ENCODE results near the gene CRK.
"Not testable (repeated sequence)": the region's sequence is repeated elsewhere in the genome, so short reads cannot be mapped to it uniquely, and the experiment has no call there.

The CRK gene

DNA sequence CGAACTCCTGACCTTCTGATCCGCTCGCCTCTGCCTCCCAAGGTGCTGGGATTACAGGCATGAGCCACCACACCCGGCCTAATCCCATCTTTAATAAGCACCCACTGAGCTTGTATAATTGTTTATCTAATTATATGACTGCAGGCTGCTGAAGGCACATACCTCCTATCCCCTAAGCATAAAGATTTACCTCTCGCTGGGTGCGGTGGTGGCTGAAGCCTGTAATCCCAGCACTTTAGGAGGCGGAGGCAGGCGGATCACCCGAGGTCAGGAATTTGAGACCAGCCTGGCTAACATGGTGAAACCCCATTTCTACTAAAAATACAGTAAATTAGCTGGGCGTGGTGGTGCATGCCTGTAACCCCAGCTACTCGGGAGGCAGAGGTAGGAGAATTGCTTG, 35.9 kb downstream of the CRK start:
- DNase-seq: no peak

DNA sequence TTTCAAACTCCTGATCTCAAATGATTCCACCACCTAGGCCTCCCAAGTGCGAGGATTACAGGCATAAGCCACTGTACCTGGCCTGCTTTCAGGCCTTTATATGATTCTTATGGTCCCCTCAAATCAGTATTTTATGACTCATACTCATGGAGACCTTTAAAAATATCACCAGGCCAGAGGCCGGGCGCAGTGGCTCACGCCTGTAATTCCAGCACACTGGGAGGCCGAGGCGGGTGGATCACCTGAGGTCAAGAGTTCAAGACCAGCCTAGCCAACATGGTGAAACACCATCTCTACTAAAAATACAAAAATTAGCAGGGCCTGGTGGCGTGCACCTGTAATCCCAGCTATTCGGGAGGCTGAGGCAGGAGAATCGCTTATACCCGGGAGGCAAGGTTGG, 37.6 kb downstream of the CRK start:
- not testable (repeated sequence) for DNase-seq

DNA sequence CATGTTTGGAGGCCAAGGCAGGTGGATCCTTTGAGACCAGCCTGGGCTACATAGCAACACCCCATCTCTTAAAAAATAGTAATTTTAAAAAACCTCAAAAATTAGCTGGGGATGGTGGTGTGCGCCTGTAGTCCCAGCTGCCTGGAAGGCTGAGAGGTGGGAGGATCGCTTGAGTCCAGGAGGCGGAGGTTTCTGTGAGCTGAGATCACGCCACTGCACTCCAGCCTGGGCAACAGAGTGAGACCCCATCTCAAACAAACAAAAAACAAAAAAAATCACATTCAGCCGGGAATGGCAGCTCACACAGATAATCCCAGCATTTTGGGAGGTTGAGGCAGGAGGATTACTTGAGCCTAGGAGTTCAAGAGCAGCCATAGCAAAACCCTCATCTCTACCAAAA, 39.6 kb downstream of the CRK start:
- DNase-seq: no peak

DNA sequence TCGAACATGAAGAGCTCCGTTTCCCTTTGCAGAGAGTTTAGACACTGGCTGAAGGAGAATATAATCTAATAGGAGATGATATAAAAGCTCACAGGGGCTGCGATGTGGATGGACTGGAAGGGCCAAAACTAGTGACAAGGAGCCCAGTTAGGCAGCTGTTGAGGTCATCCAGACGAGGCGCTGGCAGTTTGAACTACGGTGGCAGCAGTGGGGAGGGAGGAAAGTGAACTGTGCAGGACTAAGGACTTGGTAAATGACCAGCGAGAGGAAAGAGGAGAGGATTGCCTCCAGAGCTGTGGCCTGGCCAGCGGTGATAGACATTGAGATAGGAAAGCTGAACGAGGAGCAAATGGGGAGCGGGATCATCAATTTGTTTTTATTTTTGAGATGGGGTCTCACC, 41.4 kb downstream of the CRK start:
- DNase-seq: no peak

DNA sequence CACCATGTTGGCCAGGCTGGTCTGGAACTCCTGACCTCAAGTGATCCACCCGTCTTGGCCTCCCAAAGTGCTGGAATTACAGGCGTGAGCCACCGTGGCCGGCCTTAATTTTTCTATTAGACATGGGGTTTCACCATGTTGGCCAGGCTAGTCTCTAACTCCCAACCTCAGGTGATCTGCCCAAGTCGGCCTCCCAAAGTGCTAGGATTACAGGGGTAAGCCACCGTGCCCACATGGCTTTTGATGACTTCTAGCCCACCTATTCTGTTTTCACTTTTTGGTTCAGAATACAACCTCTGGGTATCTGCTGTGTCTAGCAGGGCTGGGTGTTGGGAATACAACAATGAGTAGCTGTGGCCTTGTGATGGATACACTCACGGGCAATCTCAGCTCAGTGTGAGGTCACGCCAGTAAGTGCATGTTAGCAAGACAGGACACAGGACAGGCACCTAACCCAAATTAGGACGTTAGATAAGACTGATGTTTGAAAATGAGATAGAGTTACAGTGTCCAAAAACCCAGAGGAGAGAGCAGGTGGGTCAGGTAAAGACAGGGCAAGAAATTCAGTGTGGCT, 41.9 kb downstream of the CRK start:
- DNase-seq: no peak

DNA sequence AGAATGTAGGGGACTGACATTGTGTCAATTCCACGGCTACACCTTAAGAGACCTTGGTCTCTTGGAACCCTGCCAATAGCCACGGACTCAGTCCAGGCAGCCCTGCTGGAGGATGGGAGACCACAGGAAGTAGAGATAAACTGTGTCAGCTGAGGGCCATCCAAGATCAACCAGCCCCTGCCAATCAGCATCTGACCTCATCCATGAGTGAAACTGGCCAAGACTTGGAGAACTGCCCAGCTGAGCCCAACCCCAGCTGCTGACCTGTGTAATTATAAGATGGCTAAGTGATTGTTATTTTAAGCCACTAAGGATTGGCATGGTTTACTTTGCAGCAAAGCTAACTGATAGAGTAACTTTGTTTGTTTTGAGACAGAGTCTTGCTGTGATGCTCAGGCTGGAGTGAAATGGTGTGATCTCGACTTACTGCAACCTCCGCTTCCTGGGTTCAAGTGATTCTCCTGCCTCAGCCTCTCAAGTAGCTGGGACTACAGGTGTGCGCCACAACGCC, 42.7 kb downstream of the CRK start:
- DNase-seq: peak; percentile 73

DNA sequence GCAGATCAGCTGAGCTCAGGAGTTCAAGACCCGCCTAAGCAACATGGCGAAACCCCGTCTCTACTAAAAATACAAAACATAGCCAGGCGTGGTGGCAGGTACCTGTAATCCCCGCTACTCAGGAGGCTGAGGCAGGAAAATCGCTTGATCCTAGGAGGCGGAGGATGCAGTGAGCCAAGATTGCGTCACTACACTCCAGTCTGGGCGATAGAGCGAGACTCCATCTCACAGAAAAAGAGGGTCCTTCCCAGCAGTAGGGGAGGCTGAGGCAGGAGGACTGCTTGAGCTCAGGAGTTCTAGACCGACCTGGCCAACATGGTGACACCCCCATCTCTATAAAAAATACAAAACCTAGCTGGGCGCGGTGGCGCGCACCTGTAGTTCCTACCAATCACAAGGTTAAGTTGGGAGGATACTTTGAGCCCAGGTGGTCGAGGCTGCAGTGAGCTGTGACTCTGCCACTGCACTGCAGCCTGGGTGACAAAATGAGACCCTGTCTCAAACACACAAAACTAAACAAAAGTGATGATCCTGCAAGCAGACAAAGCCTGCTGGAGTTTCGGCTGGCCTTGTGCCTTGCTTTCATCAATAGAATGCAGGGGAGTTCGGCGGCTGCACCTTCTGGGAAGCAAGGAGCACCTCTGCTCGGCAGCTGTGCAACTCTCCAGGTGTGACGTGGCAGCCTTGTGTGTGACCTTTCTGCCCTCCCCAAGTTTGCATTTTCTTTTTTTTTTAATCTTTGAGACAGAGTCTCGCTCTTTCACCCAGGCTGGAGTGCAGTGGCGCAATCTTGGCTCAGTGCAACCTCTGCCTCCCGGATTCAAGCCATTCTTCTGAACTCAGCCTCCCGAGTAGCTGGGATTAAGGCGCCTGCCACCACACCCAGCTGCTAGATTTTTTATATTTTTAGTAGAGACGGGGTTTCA, 43.6 kb downstream of the CRK start:
- no peak for DNase-seq

DNA sequence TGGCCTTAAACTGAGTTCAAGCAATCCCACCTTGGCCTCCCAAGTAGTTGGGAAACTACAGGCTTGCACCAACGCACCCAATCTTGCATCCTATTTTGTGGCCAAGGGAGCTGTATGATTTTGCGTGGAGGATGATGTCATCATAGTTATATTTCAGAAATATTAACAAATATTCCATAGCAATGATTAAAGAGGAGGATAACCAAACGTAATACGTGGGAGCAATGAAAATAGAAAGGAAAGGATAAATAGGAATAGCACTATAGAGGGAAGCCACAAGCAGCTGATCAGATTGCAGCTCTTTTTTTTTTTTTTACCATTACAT, 53.8 kb downstream of the CRK start:
- DNase-seq: no peak

DNA sequence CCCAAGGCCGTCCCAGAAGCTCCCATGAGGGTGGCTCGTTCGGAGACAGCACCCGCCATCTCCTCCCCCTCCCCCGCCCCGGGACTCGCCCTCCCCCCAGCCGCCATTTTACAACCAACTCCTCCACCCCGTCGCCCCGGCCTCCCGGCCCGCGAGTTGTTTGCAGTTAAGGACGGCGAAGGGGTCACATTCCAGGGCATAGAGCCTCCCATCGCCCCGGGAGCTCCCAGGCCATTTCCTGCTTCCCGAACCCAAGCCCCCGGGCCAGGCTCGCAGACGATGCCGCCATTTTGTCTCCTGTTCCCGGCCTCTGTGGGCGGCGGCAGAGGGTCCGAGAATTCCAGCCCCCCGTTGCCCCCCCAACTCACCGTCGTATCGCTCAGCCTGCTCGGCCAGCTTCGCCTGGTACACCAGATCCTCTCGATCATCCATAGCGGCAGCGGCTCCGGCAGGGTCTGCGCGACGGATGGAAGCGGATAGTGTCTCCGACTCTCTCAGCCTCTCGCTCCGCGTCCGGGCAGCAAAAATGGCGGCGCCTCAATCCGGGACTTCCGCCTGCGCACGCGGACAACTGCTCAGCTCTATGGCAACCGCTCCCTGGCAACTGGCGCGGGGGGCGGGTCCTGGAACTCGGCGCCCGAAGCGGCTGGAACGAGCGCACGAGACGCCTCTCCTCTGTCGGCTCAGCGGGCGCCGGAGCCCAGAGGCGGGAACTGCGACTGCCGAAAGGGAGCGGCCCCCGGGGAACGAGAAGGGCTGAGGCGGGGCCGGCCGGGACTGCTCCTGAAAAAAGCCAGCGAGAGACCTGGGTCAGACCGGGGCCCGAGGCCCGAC, 56.1 kb downstream of the CRK start, which contains the start of gene YWHAE:
Gene YWHAE (minus strand): TSS at position 544 of the 834 bp plus-strand sequence. CDS start 112 bp downstream, at position 432.
- DNase-seq: peak; percentile 96

DNA sequence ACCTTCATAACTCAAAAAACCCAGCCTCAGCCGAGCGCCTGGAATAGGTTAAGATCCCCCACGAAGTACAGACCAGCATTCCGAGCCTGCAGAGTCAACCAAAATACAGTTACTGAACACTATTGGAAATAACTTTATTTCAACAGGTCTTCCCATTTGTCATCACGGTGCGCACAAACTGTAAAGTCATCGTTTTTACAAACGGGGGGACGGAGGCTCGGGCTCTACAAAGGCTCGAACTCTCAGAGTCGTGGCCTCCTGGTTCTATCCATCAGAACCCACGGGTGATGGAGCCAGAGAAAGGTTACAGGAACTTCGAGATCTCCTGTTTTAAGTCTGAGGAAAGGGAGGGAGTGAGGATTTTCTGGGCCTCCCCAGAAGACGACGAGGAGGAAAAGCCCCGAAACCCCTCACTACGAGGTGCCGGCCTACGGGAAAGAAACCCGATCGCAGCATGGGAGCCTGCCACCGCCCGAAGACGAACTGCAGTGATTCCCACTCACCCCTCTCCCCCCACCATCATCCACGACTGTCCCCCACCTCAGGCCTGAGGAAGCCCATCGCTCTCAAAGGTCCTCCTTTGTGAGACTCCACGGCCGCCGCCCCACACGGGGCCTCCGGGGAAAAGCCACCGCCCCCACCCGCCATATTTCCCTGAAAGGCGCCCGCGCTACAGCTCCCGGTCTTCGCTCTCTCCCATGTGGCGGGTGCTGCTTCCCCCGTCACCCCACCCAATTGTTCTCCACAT, 56.9 kb downstream of the CRK start:
- peak; percentile 54 for DNase-seq

DNA sequence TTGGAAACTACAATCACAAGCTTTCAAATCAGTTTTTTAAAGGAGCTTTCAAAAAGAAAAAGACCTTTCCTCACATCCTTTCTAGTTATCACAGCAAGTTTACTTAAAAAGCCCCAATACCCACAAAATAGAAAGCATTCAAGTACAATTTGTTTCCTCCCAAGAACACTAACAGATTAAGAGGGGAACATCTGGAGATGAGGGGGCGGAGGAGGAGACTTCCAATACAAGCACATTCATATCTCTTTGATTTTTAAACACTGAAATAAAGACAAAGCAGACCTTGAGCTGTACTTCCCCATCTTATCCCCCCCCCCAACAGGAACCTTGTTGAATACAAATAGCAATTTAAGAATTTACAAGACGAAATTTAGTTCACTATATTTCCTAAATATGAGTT, 58.0 kb downstream of the CRK start:
- DNase-seq: peak; percentile 19

DNA sequence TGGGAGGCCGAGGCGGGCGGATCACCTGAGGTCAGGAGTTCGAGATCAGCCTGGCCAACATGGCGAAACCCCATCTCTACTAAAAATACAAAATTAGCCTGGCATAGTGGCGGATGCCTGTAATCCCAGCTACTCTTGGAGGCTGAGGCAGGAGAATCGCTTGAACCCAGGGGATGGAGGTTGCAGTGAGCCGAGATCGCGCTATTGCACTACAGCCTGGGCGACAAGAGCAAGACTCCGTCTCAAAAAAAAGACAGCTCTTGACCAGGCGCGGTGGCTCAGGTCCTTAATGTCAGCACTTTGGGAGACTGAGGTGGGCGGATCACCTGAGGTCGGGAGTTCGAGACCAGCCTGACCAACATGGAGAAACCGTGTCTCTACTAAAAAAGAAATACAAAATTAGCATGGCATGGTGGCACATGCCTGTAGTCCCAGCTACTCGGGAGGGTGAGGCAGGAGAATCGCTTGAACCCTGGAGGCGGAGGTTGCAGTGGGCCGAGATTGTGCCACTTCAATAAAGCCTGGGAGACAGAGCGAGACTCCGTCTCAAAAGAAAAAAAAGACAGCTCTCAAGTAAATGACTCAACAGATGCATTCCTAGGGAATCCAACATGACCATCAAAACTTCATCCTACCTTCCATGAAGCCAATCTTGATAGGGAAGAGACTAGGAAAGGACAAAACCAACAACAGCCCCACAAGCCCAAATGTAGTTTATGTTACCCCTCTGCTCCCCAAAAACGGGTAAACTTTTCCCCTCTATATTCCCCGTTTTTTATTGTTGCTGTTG, 60.0 kb downstream of the CRK start:
- DNase-seq: not testable (repeated sequence)

DNA sequence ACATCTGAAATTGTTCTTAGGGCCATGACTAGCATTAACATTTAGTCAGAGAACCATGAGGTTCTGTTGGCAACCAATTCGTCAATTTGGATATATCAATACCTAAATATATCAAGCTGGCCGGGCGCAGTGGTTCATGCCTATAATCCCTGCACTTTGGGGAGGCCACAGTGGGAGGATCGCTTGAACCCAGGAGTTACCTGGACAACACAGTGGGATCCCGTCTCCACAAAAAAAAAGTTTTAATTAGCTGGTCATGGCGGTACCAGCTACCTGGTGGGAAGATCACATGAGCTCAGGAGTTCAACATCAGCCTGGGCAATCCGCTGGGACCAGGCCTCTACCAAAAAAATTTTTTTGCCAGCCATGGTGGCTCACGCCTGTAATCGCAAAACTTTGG, 64.5 kb downstream of the CRK start:
- DNase-seq: no peak

DNA sequence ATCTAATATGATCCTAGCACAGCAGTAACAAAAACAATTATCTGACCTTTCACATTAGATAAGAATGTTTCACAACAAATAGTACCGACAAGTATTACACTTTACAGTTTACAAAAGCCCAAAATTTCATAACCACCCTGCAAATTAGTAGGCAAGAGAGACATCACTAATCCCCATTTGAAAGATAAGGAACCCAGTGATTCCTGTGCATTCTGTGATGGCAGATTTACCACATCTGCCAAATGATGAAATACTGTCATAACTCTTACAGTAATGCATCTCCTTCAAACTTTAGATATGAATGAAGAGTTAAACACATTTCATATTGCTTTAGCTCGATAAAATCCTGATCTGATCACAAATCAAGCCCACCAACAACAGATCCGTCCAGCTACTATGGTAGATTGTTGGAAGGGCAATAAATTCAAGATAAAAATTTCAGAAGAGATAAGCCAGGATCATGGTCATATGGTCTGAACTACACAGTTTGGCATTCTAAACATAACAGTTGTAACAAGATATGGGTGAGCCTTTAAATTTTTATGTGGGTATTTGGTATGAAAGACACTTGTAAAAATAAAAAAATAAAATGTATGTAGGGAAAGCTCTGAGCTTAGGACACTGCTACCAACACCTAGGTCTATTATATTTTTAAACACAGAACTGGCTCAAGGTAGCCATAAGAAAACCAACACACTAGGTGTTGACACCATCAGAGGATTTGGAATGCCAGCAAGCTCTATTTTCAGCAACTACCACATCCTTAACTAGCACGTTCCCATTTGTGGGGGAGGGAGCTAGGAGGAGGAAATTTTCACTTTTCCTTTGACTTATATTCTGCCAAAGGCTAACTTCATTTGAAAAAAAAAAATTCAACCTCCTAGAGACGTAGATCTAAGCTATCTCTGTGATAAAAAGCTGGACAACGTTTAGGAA, 65.3 kb downstream of the CRK start:
- DNase-seq: peak; percentile 71

DNA sequence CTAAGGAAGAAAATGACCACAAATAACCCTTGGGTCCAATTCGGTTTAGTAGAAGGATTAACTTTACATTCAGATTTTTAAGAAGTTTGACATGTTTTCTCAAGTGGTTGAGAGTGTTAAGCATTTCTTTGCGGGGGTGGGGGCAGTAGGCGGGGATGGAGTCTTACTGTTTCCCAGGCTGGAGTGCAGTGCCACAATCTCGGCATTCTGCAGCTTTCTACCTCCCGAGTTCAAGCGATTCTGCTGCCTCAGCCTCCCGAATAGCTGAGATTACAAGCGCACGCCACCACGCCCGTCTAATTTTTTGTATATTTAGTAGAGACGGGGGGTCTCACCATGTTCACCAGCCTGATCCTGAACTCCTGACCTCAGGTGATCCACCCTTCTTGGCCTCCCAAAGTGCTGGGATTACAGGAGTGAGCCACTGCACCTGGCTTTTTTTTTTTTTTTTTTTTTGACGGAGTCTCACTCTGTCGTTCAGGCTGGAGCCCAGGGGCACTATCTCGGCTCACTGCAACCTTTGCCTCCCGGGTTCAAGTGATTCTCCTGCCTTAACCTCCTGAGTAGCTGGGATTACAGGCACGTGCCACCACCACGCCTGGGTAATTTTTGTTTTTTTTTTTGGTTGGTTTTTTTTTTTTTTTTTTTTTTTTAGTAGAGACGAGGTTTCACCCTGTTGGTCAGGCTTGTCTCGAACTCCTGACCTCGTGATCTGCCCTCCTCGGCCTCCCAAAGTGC, 68.4 kb downstream of the CRK start:
- DNase-seq: not testable (repeated sequence)

DNA sequence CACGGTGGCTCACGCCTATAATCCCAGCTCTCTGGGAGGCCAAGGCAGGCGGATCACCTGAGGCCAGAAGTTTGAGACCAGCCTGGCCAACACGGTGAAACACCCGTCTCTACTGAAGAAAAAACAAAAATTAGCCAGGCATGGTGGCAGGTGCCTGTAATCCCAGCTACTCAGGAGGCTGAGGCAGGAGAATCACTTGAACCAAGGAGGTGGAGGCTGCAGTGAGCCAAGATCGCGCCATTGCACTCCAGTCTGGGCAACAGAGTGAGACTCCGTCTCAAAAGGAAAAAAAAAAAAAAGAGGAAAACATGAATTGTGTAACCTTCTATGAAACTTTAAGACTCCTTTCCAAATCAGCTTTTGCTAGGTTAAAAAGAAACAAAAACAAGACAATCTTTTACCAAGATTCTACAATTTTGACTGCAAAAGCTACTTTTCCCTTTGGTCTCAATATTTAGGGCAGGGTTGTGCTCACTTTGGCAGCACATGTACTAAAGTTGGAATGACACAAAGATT, 69.3 kb downstream of the CRK start:
- not testable (repeated sequence) for DNase-seq

DNA sequence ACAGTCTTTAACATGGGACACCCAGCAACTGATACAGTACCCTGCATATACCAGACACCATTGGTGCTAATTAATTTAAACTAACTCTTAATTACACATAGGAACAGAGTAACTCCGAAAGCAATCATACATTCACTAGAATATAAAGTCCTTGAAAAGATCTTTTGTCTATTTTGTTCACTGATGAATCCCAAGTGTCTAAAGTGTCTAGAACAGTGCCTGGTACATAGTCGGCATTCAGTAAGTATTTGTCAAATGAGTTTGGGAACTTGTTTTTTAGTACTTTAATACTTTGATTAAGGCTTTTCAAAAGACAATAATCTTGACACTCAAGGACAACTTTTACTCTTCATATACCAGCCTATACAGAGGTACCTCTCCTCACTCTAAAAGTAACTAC, 69.8 kb downstream of the CRK start:
- DNase-seq: no peak

DNA sequence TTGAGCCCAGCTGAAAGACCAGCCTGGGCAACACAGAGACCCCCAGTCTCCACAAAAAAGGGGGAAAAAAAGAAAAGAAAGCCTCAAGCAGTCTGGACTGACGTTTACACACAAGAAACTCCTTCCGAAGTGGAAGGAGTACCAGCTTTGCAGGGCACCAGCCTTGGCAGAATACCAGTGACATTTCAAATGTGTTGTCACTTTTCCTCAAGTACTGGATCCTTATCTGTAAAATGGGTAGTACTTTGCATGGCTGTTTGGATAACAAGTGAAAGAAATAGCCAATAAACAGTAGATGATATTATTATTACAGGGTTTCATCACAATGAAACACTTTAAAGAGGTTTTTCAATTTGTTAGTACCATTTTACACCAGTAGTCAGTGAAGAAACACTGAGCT, 70.2 kb downstream of the CRK start:
- DNase-seq: no peak

DNA sequence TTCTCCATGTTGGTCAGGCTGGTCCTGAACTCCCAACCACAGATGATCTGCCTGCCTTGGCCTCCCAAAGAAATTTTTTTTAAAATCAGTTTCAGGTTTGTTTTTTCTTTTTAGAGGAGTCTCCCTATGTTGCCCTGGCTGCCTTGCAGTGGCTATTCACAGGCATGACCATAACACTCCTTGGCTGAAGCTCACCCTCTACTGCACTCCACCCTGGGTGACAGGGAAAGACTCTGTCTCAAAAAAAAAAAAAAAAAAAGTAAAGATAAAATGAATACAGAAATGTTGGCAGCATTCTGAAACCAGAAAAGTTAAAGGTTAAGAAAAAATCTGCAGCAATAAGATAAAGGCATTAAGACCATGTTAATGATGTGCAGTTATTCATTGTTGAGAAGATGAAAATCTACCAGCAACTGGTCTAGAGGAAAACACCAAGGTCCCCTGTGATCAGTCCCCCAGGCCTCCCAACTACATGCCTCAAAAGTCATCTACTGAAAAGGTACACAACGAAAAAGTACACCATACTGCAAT, 71.1 kb downstream of the CRK start:
- no peak for DNase-seq
